Activated naive CD8-positive, alpha-beta T cell treated with anti-CD3 and anti-CD28 coated beads for 36 hours (primary cell): ENCODE measurements around the gene TBL1Y. TPM values are rescaled to one million over a fixed set of nuclear protein-coding genes. Genes with fewer than 3 reads are reported as not detected.
"Not testable (repeated sequence)": the region's sequence is repeated elsewhere in the genome, so short reads cannot be mapped to it uniquely, and the experiment has no call there.

Source experiments
- DNase-seq: peaks from one replicate; pipeline ENCODE4 v3.0.0; 2021
- H3K27ac Mint-ChIP-seq: one replicate; pipeline ENCODE4 v1.8.0; 2022; ENCODE audit warnings: mild to moderate bottlenecking, moderate library complexity, mixed read lengths
- H3K27me3 Mint-ChIP-seq: one replicate; pipeline ENCODE4 v1.8.0; 2022; ENCODE audit warnings: mild to moderate bottlenecking, mixed read lengths
- H3K36me3 Mint-ChIP-seq: one replicate; pipeline ENCODE4 v1.8.0; 2021; ENCODE audit warnings: mild to moderate bottlenecking, mixed read lengths
- H3K4me1 Mint-ChIP-seq: one replicate; pipeline ENCODE4 v1.8.0; 2021; ENCODE audit warnings: mixed read lengths
- H3K4me3 Mint-ChIP-seq: one replicate; pipeline ENCODE4 v1.8.0; 2022; ENCODE audit warnings: mild to moderate bottlenecking, moderate library complexity, mixed read lengths
- H3K9me3 Mint-ChIP-seq: one replicate; pipeline ENCODE4 v1.8.0; 2022; ENCODE audit warnings: mixed read lengths
- total RNA-seq, 2 experiments: library from RNA; stranded (reverse); gene quantifications; one replicate each; pipeline ENCODE4 v1.2.3, GENCODE V29; 2021

TBL1Y gene
- not detected for total RNA-seq

- H3K4me3 Mint-ChIP-seq: peak within 1 kb of the TSS; percentile 37
- H3K36me3 Mint-ChIP-seq: no peaks in the 10 kb centered on the region
- peaks cover 51% of the 10 kb centered on the region for H3K27me3 Mint-ChIP-seq
- H3K27ac Mint-ChIP-seq: no peak within 1 kb of the TSS
- H3K4me1 Mint-ChIP-seq: peaks cover 10% of the 10 kb centered on the region
- peak; percentile 14 for DNase-seq
- H3K9me3 Mint-ChIP-seq: no peaks in the 10 kb centered on the region
Observed at GRCh38 chrY:6910372-6911252, at the start of gene TBL1Y. TBL1Y (plus strand) TSS chrY:6910697; CDS start chrY:7025085, 114,388 bp downstream.

- Mint-ChIP-seq H3K9me3 (no peaks in the 10 kb centered on the region), H3K36me3 (no peaks in the 10 kb centered on the region), H3K4me1 (no peaks in the 10 kb centered on the region), H3K27me3 (no peaks in the 10 kb centered on the region), H3K4me3 (no peak overlapping the region), H3K27ac (no peak overlapping the region)
- no peak for DNase-seq
Observed at GRCh38 chrY:6894496-6894895, 16.0 kb upstream of the TBL1Y start.

DNA sequence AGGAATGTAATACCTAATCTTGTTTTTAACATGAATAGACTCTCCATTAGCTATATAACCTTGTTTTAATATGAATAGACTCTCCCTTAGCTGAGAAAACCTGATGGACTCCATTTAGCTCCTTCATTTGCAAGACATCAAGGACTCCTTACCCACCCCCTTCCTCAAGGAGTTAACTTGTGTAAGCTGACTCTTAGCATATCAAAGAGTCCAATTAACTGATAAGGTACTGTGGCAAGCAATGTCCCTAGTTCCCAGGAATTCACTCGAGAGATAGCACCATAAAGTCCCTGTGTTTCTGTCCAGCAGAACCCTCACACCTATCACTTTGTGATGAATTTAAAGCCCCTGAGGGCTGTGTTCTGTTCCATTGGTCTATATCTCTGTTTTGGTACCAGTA, 15.3 kb upstream of the TBL1Y start:
- Mint-ChIP-seq H3K4me3 (no peak overlapping the region), H3K9me3 (no peaks in the 10 kb centered on the region), H3K27me3 (no peaks in the 10 kb centered on the region), H3K4me1 (no peaks in the 10 kb centered on the region), H3K27ac (no peak overlapping the region), H3K36me3 (no peaks in the 10 kb centered on the region)
- DNase-seq: no peak

DNA sequence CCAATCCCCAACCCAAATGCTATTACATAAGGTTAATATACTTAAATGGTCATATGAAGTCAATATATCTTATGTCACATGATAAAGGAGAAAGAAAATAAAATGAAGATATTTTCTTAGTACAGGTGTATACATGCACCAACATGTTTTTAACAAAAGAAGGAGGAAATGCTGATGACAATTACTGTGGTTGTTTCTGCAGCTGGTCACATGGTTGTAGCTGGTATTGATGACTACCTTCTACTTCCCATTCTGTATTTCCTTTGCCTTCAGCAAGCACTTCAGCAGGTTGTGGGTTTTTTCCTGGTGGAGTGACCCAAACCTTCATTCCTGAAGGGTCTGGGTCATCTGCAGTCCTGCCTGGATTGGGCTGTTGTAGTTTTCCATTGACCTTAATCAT, 8.4 kb upstream of the TBL1Y start:
- H3K27ac Mint-ChIP-seq, H3K4me3 Mint-ChIP-seq, H3K9me3 Mint-ChIP-seq, H3K4me1 Mint-ChIP-seq, H3K36me3 Mint-ChIP-seq, DNase-seq, H3K27me3 Mint-ChIP-seq: not testable (repeated sequence)

GRCh38 chrY:6907591-6907990, 2.9 kb upstream of the TBL1Y start:
- Mint-ChIP-seq H3K9me3 (no peaks in the 10 kb centered on the region), H3K4me3 (no peak overlapping the region), H3K27ac (no peak overlapping the region), H3K4me1 (peaks cover 10% of the 10 kb centered on the region), H3K27me3 (peaks cover 34% of the 10 kb centered on the region), H3K36me3 (no peaks in the 10 kb centered on the region)
- DNase-seq: no peak

DNA sequence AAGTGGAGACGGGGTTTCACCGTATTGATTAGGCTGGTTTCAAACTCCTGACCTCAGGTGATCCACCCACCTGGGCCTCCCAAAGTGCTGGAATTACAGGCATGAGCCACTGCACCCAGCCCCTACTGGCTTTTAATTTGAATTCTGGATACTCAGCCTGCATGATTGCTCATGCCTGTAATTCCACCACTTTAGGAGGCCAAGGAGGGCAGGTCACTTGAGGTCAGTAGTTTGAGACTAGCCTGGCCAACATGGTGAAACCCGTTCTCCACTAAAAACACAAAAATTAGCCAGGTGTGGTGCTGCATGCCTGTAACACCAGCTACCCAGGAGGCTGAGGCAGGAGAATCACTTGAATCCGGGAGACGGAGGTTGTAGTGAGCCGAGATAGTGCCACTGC, 2.5 kb upstream of the TBL1Y start:
- H3K27me3 Mint-ChIP-seq: peaks cover 37% of the 10 kb centered on the region
- H3K36me3 Mint-ChIP-seq, H3K27ac Mint-ChIP-seq, H3K4me3 Mint-ChIP-seq, DNase-seq, H3K9me3 Mint-ChIP-seq: not testable (repeated sequence)
- peaks cover 10% of the 10 kb centered on the region for H3K4me1 Mint-ChIP-seq

GRCh38 chrY:6909118-6909521, 1.4 kb upstream of the TBL1Y start:
- Mint-ChIP-seq H3K9me3 (no peaks in the 10 kb centered on the region), H3K4me1 (peaks cover 10% of the 10 kb centered on the region), H3K27me3 (peaks cover 47% of the 10 kb centered on the region), H3K36me3 (no peaks in the 10 kb centered on the region), H3K27ac (no peak overlapping the region), H3K4me3 (peak overlapping the region; percentile 37)
- DNase-seq: peak; percentile 6

DNA sequence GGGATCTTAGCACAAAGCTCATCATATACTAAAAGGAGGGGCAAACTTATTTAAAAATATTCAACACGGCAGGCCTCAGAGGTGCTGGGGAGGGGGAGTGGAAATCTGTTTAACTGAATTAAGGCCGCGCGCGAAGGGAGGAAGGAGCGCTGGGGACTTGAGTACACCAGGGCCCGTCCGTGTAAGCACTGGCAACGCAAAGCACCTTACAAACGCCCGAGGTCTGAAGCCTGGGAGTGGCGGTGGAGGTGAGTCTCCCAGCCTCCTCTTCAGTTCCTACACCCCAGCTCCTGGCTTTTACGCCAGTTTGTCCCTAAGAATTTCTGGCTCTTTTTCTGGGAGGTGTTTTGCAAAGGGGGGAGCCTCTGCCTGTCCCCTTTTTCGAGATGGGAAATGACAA, 641 bp upstream of the TBL1Y start:
- no peak for DNase-seq
- H3K4me3 Mint-ChIP-seq: peak overlapping the region; percentile 37

GRCh38 chrY:6911253-6911881, 870 bp downstream of the TBL1Y start, which contains the start of gene AMELY:
AMELY (minus strand) TSS chrY:6911752; CDS start chrY:6872608, 39,144 bp downstream.
- H3K4me1 Mint-ChIP-seq: peaks cover 10% of the 10 kb centered on the region
- H3K36me3 Mint-ChIP-seq: no peaks in the 10 kb centered on the region
- H3K4me3 Mint-ChIP-seq: peak within 1 kb of the TSS; percentile 37
- peaks cover 51% of the 10 kb centered on the region for H3K27me3 Mint-ChIP-seq
- H3K27ac Mint-ChIP-seq: no peak within 1 kb of the TSS
- DNase-seq: no peak
- H3K9me3 Mint-ChIP-seq: no peaks in the 10 kb centered on the region

More for the DNA sequence above, 641 bp upstream of the TBL1Y start:
- peaks cover 51% of the 10 kb centered on the region for H3K27me3 Mint-ChIP-seq
- no peaks in the 10 kb centered on the region for H3K9me3 Mint-ChIP-seq
- peaks cover 10% of the 10 kb centered on the region for H3K4me1 Mint-ChIP-seq
- H3K36me3 Mint-ChIP-seq: no peaks in the 10 kb centered on the region
- H3K27ac Mint-ChIP-seq: no peak overlapping the region

DNA sequence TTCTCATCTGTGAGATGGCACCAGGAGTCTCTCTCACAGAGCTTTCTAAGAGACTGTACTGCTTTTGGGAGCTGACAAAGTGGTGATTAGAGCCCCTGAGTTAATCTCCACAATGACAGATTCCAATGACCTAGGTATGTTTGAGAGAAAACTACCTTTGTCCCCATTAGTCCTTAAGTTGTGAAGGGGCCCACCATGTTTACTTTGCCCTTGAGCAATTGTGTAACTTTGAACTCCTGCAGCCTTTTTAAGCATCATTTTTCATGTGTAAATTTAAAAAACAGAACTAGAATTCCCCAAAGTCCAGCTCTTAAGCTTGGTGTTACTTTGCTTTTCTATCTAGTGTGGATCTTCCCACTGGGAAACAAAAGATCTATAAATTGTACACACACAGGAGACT, 2.9 kb downstream of the TBL1Y start:
- Mint-ChIP-seq H3K36me3 (no peaks in the 10 kb centered on the region), H3K27me3 (peaks cover 45% of the 10 kb centered on the region), H3K27ac (no peak overlapping the region), H3K9me3 (no peaks in the 10 kb centered on the region), H3K4me1 (peaks cover 10% of the 10 kb centered on the region), H3K4me3 (no peak overlapping the region)
- no peak for DNase-seq

- no peak for DNase-seq
- peaks cover 2% of the 10 kb centered on the region for H3K9me3 Mint-ChIP-seq
- H3K27ac Mint-ChIP-seq: no peak overlapping the region
- H3K36me3 Mint-ChIP-seq: no peaks in the 10 kb centered on the region
- H3K4me3 Mint-ChIP-seq: no peak overlapping the region
- no peaks in the 10 kb centered on the region for H3K27me3 Mint-ChIP-seq
- no peaks in the 10 kb centered on the region for H3K4me1 Mint-ChIP-seq
Observed at GRCh38 chrY:6921061-6921460, 10.6 kb downstream of the TBL1Y start.

DNA sequence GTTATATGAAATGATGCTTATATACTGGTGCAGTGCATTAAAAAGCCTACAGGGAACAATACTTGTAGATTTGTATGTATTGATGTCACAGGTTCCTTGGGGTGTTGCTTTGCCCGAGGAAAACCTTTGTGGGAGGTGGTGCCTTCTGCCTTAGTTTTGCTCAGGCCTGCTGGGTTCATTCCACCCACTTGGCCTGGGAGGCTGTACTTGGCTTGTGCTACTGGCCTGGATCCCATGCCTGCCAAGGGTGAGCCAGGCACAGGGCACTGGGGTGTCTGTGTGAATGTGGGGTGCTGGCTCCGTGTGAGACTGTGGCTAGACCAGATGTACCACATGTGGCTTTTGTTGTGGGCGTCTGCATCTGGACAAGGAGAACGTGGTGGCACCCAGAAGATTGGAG, 17.8 kb downstream of the TBL1Y start:
- no peaks in the 10 kb centered on the region for H3K36me3 Mint-ChIP-seq
- H3K9me3 Mint-ChIP-seq: no peaks in the 10 kb centered on the region
- no peak overlapping the region for H3K4me3 Mint-ChIP-seq
- DNase-seq: no peak
- H3K27ac Mint-ChIP-seq: no peak overlapping the region
- no peaks in the 10 kb centered on the region for H3K4me1 Mint-ChIP-seq
- H3K27me3 Mint-ChIP-seq: no peaks in the 10 kb centered on the region

DNA sequence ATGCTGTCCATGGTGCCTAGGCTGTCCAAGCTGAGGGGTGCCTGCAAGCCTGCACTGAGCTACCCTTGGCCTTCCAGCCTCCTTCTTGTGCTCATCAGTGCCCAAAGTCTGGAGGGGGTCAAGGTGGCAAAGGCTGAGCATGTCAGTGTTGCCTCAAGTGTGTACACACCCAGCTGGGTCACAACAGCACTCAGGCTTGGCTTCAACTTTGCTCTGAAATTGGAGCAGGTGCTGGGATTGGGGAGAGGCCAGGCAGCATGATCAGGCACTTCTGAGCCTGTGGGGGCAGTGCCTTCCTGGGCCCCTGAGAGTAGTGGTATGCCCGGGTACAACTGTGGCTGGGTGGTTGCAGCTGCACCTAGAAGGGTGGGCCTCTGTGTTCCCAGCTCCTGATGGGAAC, 18.7 kb downstream of the TBL1Y start:
- DNase-seq: no peak
- Mint-ChIP-seq H3K4me1 (no peaks in the 10 kb centered on the region), H3K27me3 (peaks cover 3% of the 10 kb centered on the region), H3K4me3 (no peak overlapping the region), H3K9me3 (no peaks in the 10 kb centered on the region), H3K27ac (no peak overlapping the region), H3K36me3 (no peaks in the 10 kb centered on the region)

DNA sequence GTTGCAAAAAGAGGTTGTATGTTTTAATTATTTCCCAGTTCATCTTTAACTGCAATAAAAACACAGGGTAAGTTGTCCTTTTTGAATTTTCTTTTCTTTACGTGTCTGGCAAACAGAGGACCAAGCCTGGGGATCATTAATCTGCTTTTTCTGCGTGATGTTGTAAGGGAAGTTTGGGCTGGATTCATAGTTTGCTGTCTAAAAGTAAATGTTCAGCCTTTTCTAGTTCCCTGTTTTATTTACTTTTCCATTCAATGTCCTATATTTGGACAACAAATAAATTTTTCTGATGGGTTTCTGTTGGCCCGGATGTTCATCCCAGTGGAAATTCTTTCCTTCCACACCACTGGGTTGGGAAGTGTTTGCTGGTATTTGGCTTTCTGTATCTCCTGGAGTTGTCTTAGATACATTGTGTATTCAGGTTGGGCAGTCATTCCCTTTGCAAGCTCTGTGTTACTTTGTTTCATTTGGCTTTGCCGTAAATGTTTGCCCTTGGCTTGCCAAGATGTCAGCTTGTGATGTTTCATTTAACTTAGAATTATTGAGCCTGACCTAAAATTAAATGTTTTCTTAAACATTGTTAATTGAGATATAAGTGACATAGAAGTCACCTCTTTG, 21.4 kb downstream of the TBL1Y start:
- Mint-ChIP-seq H3K27ac (no peak overlapping the region), H3K9me3 (no peaks in the 10 kb centered on the region), H3K4me1 (no peaks in the 10 kb centered on the region), H3K4me3 (no peak overlapping the region), H3K27me3 (peaks cover 3% of the 10 kb centered on the region), H3K36me3 (no peaks in the 10 kb centered on the region)
- DNase-seq: no peak

GRCh38 chrY:6935497-6935896, 25.0 kb downstream of the TBL1Y start:
- no peaks in the 10 kb centered on the region for H3K9me3 Mint-ChIP-seq
- peaks cover 3% of the 10 kb centered on the region for H3K27me3 Mint-ChIP-seq
- H3K27ac Mint-ChIP-seq: no peak overlapping the region
- DNase-seq: no peak
- H3K4me3 Mint-ChIP-seq: no peak overlapping the region
- H3K4me1 Mint-ChIP-seq: no peaks in the 10 kb centered on the region
- H3K36me3 Mint-ChIP-seq: no peaks in the 10 kb centered on the region
